Activated CD8-positive, alpha-beta memory T cell treated with anti-CD3 and anti-CD28 coated beads, Interleukin-2, amount 50 U/mL, for 4 hours (primary cell): ENCODE measurements around the gene ATP10A.

Experiments used
- DNase-seq: peaks from one replicate; pipeline ENCODE4 v3.0.0-alpha.2; 2020

Gene ATP10A

GRCh38 chr15:25863111-25863967 lies at the start of gene ATP10A:
Gene ATP10A (minus strand): TSS chr15:25863327. CDS start chr15:25863096, 231 bp downstream.
- peak; percentile 52 for DNase-seq

- DNase-seq: no peak
Observed at GRCh38 chr15:25912035-25912434, 48.9 kb upstream of the ATP10A start.

GRCh38 chr15:25910832-25911231 lies 47.7 kb upstream of the ATP10A start:
- no peak for DNase-seq

GRCh38 chr15:25909806-25910205 lies 46.7 kb upstream of the ATP10A start:
- DNase-seq: no peak

GRCh38 chr15:25909325-25909724 lies 46.2 kb upstream of the ATP10A start:
- no peak for DNase-seq

GRCh38 chr15:25905140-25905539 lies 42.0 kb upstream of the ATP10A start:
- no peak for DNase-seq

GRCh38 chr15:25903024-25903581 lies 40.0 kb upstream of the ATP10A start:
- DNase-seq: no peak

GRCh38 chr15:25901811-25902605 lies 38.9 kb upstream of the ATP10A start:
- no peak for DNase-seq

GRCh38 chr15:25900901-25901300 lies 37.8 kb upstream of the ATP10A start:
- no peak for DNase-seq

GRCh38 chr15:25900431-25900830 lies 37.3 kb upstream of the ATP10A start:
- DNase-seq: no peak

GRCh38 chr15:25899870-25900269 lies 36.7 kb upstream of the ATP10A start:
- DNase-seq: no peak

- DNase-seq: no peak
Observed at GRCh38 chr15:25897658-25898057, 34.5 kb upstream of the ATP10A start.

GRCh38 chr15:25894371-25894902 lies 31.3 kb upstream of the ATP10A start:
- DNase-seq: no peak

GRCh38 chr15:25893596-25893995 lies 30.5 kb upstream of the ATP10A start:
- DNase-seq: no peak

GRCh38 chr15:25892126-25892525 lies 29.0 kb upstream of the ATP10A start:
- no peak for DNase-seq

- no peak for DNase-seq
Observed at GRCh38 chr15:25891081-25891480, 28.0 kb upstream of the ATP10A start.

- no peak for DNase-seq
Observed at GRCh38 chr15:25890529-25890928, 27.4 kb upstream of the ATP10A start.

- no peak for DNase-seq
Observed at GRCh38 chr15:25887870-25888269, 24.7 kb upstream of the ATP10A start.

GRCh38 chr15:25886498-25887140 lies 23.5 kb upstream of the ATP10A start:
- no peak for DNase-seq

GRCh38 chr15:25884370-25884769 lies 21.2 kb upstream of the ATP10A start:
- DNase-seq: no peak

GRCh38 chr15:25883463-25884259 lies 20.5 kb upstream of the ATP10A start:
- no peak for DNase-seq

GRCh38 chr15:25882466-25882865 lies 19.3 kb upstream of the ATP10A start:
- no peak for DNase-seq
